ENCODE results near the gene ZNF396.

ZNF396 gene

GRCh38 chr18:35376742-35377695 is at the start of gene ZNF396:
TSS of gene ZNF396 (minus strand) at chr18:35377337. CDS start at chr18:35374292, 3,045 bp downstream.
- H3K27ac Mint-ChIP-seq, result peak within 1 kb of the TSS; percentile 38
- H3K4me3 Mint-ChIP-seq, result peak within 1 kb of the TSS; percentile 85
- no peaks in the 10 kb centered on the region for H3K9me3 Mint-ChIP-seq (ENCODE audit: low read depth)
- H3K4me1 Mint-ChIP-seq (ENCODE audit: low read depth), result peaks cover 5% of the 10 kb centered on the region
- H3K27me3 Mint-ChIP-seq, result no peaks in the 10 kb centered on the region
- H3K36me3 Mint-ChIP-seq, result no peaks in the 10 kb centered on the region

GRCh38 chr18:35426786-35427185 is 49.6 kb upstream of the ZNF396 start:
- Mint-ChIP-seq H3K4me3 (no peak overlapping the region), H3K36me3 (no peaks in the 10 kb centered on the region), H3K27ac (no peak overlapping the region), H3K9me3 (ENCODE audit: low read depth) (no peaks in the 10 kb centered on the region), H3K4me1 (ENCODE audit: low read depth) (no peaks in the 10 kb centered on the region), H3K27me3 (no peaks in the 10 kb centered on the region)

GRCh38 chr18:35424356-35424755 is 47.2 kb upstream of the ZNF396 start:
- Mint-ChIP-seq H3K4me1 (ENCODE audit: low read depth) (no peaks in the 10 kb centered on the region), H3K4me3 (no peak overlapping the region), H3K9me3 (ENCODE audit: low read depth) (no peaks in the 10 kb centered on the region), H3K27me3 (no peaks in the 10 kb centered on the region), H3K36me3 (no peaks in the 10 kb centered on the region), H3K27ac (no peak overlapping the region)

GRCh38 chr18:35422237-35422636 is 45.1 kb upstream of the ZNF396 start:
- peaks cover 15% of the 10 kb centered on the region for H3K9me3 Mint-ChIP-seq (ENCODE audit: low read depth)
- H3K36me3 Mint-ChIP-seq, result peaks cover under 1% of the 10 kb centered on the region
- H3K4me1 Mint-ChIP-seq (ENCODE audit: low read depth), result no peaks in the 10 kb centered on the region
- no peaks in the 10 kb centered on the region for H3K27me3 Mint-ChIP-seq
- H3K4me3 Mint-ChIP-seq, result no peak overlapping the region
- no peak overlapping the region for H3K27ac Mint-ChIP-seq

GRCh38 chr18:35418610-35419009 is 41.5 kb upstream of the ZNF396 start:
- Mint-ChIP-seq H3K36me3 (peaks cover 3% of the 10 kb centered on the region), H3K27me3 (no peaks in the 10 kb centered on the region), H3K27ac (no peak overlapping the region), H3K4me3 (no peak overlapping the region), H3K4me1 (ENCODE audit: low read depth) (peaks cover 17% of the 10 kb centered on the region), H3K9me3 (ENCODE audit: low read depth) (peaks cover 18% of the 10 kb centered on the region)

- no peak overlapping the region for H3K27ac Mint-ChIP-seq
- H3K36me3 Mint-ChIP-seq, result peaks cover 3% of the 10 kb centered on the region
- H3K4me1 Mint-ChIP-seq (ENCODE audit: low read depth), result peaks cover 26% of the 10 kb centered on the region
- no peaks in the 10 kb centered on the region for H3K27me3 Mint-ChIP-seq
- peaks cover 18% of the 10 kb centered on the region for H3K9me3 Mint-ChIP-seq (ENCODE audit: low read depth)
- no peak overlapping the region for H3K4me3 Mint-ChIP-seq
These were observed 40.1 kb upstream of the ZNF396 start for GRCh38 chr18:35417223-35417622.

GRCh38 chr18:35415511-35416073 is 38.5 kb upstream of the ZNF396 start:
- H3K27me3 Mint-ChIP-seq, result no peaks in the 10 kb centered on the region
- peaks cover 28% of the 10 kb centered on the region for H3K4me1 Mint-ChIP-seq (ENCODE audit: low read depth)
- H3K9me3 Mint-ChIP-seq (ENCODE audit: low read depth), result peaks cover 18% of the 10 kb centered on the region
- peaks cover 3% of the 10 kb centered on the region for H3K36me3 Mint-ChIP-seq
- peak overlapping the region; percentile 18 for H3K27ac Mint-ChIP-seq
- H3K4me3 Mint-ChIP-seq, result peak overlapping the region; percentile 51

- Mint-ChIP-seq H3K4me3 (no peak overlapping the region), H3K9me3 (ENCODE audit: low read depth) (peaks cover 10% of the 10 kb centered on the region)
These were observed 36.0 kb upstream of the ZNF396 start for GRCh38 chr18:35413163-35413511.

GRCh38 chr18:35411625-35412351 is 34.7 kb upstream of the ZNF396 start:
- Mint-ChIP-seq H3K4me3 (no peak overlapping the region), H3K27me3 (no peaks in the 10 kb centered on the region), H3K36me3 (no peaks in the 10 kb centered on the region), H3K4me1 (ENCODE audit: low read depth) (peaks cover 28% of the 10 kb centered on the region), H3K9me3 (ENCODE audit: low read depth) (no peaks in the 10 kb centered on the region), H3K27ac (no peak overlapping the region)

More at GRCh38 chr18:35413163-35413511, 36.0 kb upstream of the ZNF396 start:
- Mint-ChIP-seq H3K36me3 (peaks cover 3% of the 10 kb centered on the region), H3K27me3 (no peaks in the 10 kb centered on the region), H3K27ac (no peak overlapping the region), H3K4me1 (ENCODE audit: low read depth) (peaks cover 28% of the 10 kb centered on the region)

- Mint-ChIP-seq H3K27ac (no peak overlapping the region), H3K27me3 (no peaks in the 10 kb centered on the region), H3K4me3 (no peak overlapping the region), H3K36me3 (no peaks in the 10 kb centered on the region), H3K4me1 (ENCODE audit: low read depth) (peaks cover 19% of the 10 kb centered on the region), H3K9me3 (ENCODE audit: low read depth) (no peaks in the 10 kb centered on the region)
These were observed 33.4 kb upstream of the ZNF396 start for GRCh38 chr18:35410561-35410960.

GRCh38 chr18:35409911-35410310 is 32.8 kb upstream of the ZNF396 start:
- no peak overlapping the region for H3K27ac Mint-ChIP-seq
- peaks cover 13% of the 10 kb centered on the region for H3K4me1 Mint-ChIP-seq (ENCODE audit: low read depth)
- no peaks in the 10 kb centered on the region for H3K36me3 Mint-ChIP-seq
- H3K4me3 Mint-ChIP-seq, result no peak overlapping the region
- no peaks in the 10 kb centered on the region for H3K27me3 Mint-ChIP-seq
- H3K9me3 Mint-ChIP-seq (ENCODE audit: low read depth), result no peaks in the 10 kb centered on the region

GRCh38 chr18:35408843-35409261 is 31.7 kb upstream of the ZNF396 start:
- no peak overlapping the region for H3K4me3 Mint-ChIP-seq

GRCh38 chr18:35407871-35408481 is 30.8 kb upstream of the ZNF396 start:
- Mint-ChIP-seq H3K36me3 (no peaks in the 10 kb centered on the region), H3K9me3 (ENCODE audit: low read depth) (no peaks in the 10 kb centered on the region), H3K27me3 (peaks cover 2% of the 10 kb centered on the region), H3K4me3 (no peak overlapping the region), H3K27ac (no peak overlapping the region), H3K4me1 (ENCODE audit: low read depth) (peaks cover 9% of the 10 kb centered on the region)

More at GRCh38 chr18:35408843-35409261, 31.7 kb upstream of the ZNF396 start:
- Mint-ChIP-seq H3K4me1 (ENCODE audit: low read depth) (peaks cover 11% of the 10 kb centered on the region), H3K27ac (no peak overlapping the region), H3K27me3 (no peaks in the 10 kb centered on the region), H3K9me3 (ENCODE audit: low read depth) (no peaks in the 10 kb centered on the region), H3K36me3 (no peaks in the 10 kb centered on the region)

GRCh38 chr18:35406666-35407065 is 29.5 kb upstream of the ZNF396 start:
- H3K27me3 Mint-ChIP-seq, result peaks cover 7% of the 10 kb centered on the region
- H3K4me3 Mint-ChIP-seq, result no peak overlapping the region
- H3K9me3 Mint-ChIP-seq (ENCODE audit: low read depth), result no peaks in the 10 kb centered on the region
- H3K36me3 Mint-ChIP-seq, result no peaks in the 10 kb centered on the region
- H3K27ac Mint-ChIP-seq, result no peak overlapping the region
- H3K4me1 Mint-ChIP-seq (ENCODE audit: low read depth), result no peaks in the 10 kb centered on the region

Measured in activated naive CD8-positive, alpha-beta T cell (primary cell).